ENCODE results near the gene UBE2E2. TPM values are rescaled to one million over a fixed set of nuclear protein-coding genes. Genes with fewer than 3 reads are reported as not detected.

The UBE2E2 gene
- total and polyA plus RNA-seq, 2 of the 13 experiments (the other 11 are each of a cell fraction or from before 2014, with no cell fraction given): 0.77 to 1.5 TPM

DNA sequence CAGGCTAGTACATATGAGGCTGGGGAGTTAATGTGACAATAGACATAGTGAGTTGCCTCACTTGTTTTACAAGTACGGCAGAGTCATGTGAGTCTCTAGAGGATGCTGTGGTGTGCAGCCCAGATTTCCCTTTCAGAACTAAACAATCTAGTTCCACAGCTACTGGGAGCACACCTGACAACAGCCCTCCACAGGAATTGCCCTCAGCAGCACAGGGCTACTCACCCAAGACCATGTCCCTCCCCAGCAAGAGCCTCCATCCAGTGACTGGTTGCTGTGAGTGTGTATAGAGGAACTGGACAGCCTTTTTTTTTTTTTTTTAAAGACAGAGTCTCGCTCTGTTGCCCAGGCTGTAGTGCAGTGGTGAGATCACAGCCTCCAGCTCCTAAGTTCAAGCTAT is 40.2 kb upstream of the UBE2E2 start:
- Histone ChIP-seq H3K9me3 (ENCODE audit: low read length) (no peaks in the 10 kb centered on the region), H3K27ac (ENCODE audit: extremely low read length, insufficient read depth, low read length) (no peak overlapping the region), H3K4me2 (ENCODE audit: low read depth, low read length) (no peak overlapping the region), H3K4me1 (ENCODE audit: insufficient read depth, low read length) (no peaks in the 10 kb centered on the region), H3K27me3 (ENCODE audit: control insufficient read depth in 1 of 2, insufficient read depth in 2 of 2, low read length in 2 of 2) (0 out of 5 replicates have a peak, but pooled peaks cover 0 to 3% of the 10 kb centered on the region in 2 experiments), H4K20me1 (ENCODE audit: insufficient read depth, low read length) (no peaks in the 10 kb centered on the region), H3K36me3 (replicated peaks in 1 of 2; ENCODE audit: control insufficient read depth in 1 of 2, insufficient read depth in 2 of 2, low read length in 2 of 2) (no peaks in the 10 kb centered on the region), H3K79me2 (ENCODE audit: insufficient read depth, low read length) (no peaks in the 10 kb centered on the region), H3K9ac (ENCODE audit: insufficient read depth, low read depth, low read length) (no peak overlapping the region), H3K4me3 (replicated peaks in 1 of 3; ENCODE audit: insufficient read depth in 1 of 3, low read depth in 2 of 3, low read length in 3 of 3) (no peak overlapping the region), H2AFZ (ENCODE audit: low read length) (no peak overlapping the region)
- intact Hi-C loops (cut with micrococcal nuclease; ENCODE audit: unreplicated experiment): no loop called here
- FAIRE-seq: no peak
- ChIA-PET POLR2A (no interaction called here), CTCF (ENCODE audit: low intra/inter-chr PET ratio, low total read pairs) (no interaction called here)
- in situ Hi-C loops (cut with HindIII; ENCODE audit: extremely low pct_ligation_motif_present, low pct_unique_long_range_greater_than_20kb): no loop called here
- DNase-seq (ENCODE audit: low spot score): no peak
- 13% methylated on average over 2 of the region's 2 CpGs for whole genome bisulfite sequencing (ENCODE audit: low lambda C conversion rate)
- BruUV-seq (replicated peaks): no TSS peak
- ATAC-seq: no peak
- TF ChIP-seq, protein P1, sequence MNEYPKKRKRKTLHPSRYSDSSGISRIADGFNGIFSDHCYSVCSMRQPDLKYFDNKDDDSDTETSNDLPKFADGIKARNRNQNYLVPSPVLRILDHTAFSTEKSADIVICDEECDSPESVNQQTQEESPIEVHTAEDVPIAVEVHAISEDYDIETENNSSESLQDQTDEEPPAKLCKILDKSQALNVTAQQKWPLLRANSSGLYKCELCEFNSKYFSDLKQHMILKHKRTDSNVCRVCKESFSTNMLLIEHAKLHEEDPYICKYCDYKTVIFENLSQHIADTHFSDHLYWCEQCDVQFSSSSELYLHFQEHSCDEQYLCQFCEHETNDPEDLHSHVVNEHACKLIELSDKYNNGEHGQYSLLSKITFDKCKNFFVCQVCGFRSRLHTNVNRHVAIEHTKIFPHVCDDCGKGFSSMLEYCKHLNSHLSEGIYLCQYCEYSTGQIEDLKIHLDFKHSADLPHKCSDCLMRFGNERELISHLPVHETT (CRISPR knock-in tag; conservative IDR thresholded peaks at IDR 0.05): no peak
- TF ChIP-seq SP4 (CRISPR knock-in tag; IDR thresholded peaks at IDR 0.05): no peak
- TF ChIP-seq, protein P2, sequence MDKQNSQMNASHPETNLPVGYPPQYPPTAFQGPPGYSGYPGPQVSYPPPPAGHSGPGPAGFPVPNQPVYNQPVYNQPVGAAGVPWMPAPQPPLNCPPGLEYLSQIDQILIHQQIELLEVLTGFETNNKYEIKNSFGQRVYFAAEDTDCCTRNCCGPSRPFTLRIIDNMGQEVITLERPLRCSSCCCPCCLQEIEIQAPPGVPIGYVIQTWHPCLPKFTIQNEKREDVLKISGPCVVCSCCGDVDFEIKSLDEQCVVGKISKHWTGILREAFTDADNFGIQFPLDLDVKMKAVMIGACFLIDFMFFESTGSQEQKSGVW (CRISPR knock-in tag; IDR thresholded peaks at IDR 0.05; ENCODE audit: borderline replicate concordance): no peak
- no peak for TF ChIP-seq ZNF572 (CRISPR knock-in tag; IDR thresholded peaks at IDR 0.05)
- TF ChIP-seq HINFP (CRISPR knock-in tag; IDR thresholded peaks at IDR 0.05; ENCODE audit: low read depth): no peak
- TF ChIP-seq ZNF138 (CRISPR knock-in tag; IDR thresholded peaks at IDR 0.05; ENCODE audit: low read depth): no peak
- no peak for TF ChIP-seq SP5 (CRISPR knock-in tag; IDR thresholded peaks at IDR 0.05; ENCODE audit: borderline replicate concordance, low read depth)
- no peak for TF ChIP-seq ZMYM2 (CRISPR knock-in tag; IDR thresholded peaks at IDR 0.05)
- TF ChIP-seq MXI1 (IDR thresholded peaks at IDR 0.05; ENCODE audit: borderline replicate concordance, low read depth, low read length): no peak
- TF ChIP-seq TRAFD1 (CRISPR knock-in tag; IDR thresholded peaks at IDR 0.05; ENCODE audit: borderline replicate concordance): no peak
- TF ChIP-seq PRDM4 (CRISPR knock-in tag; IDR thresholded peaks at IDR 0.05; ENCODE audit: borderline replicate concordance): no peak
- TF ChIP-seq FOXA3 (CRISPR knock-in tag; IDR thresholded peaks at IDR 0.05): no peak
- TF ChIP-seq ZNF496 (CRISPR knock-in tag; IDR thresholded peaks at IDR 0.05; ENCODE audit: insufficient replicate concordance): no peak
- TF ChIP-seq ZNF543 (CRISPR knock-in tag; IDR thresholded peaks at IDR 0.05): no peak

Measured in HepG2 (cell line).